ENCODE results near the gene CHPF2. TPM values are rescaled to one million over a fixed set of nuclear protein-coding genes. Genes with fewer than 3 reads are reported as not detected.

The CHPF2 gene
- total RNA-seq, 1 experiment from 2014 or later: 19.5 TPM

GRCh38 chr7:151211155-151211772 is 21.0 kb upstream of the CHPF2 start:
- Histone ChIP-seq H3K4me1 (ENCODE audit: control insufficient read depth in 1 of 2, insufficient read depth in 2 of 2, low read length in 2 of 2) (no peaks in the 10 kb centered on the region), H2AFZ (ENCODE audit: low read depth, low read length, poor library complexity, severe bottlenecking) (no peak overlapping the region), H3K36me3 (ENCODE audit: control insufficient read depth in 1 of 2, insufficient read depth in 2 of 2, low read length in 2 of 2) (peaks cover 18 to 35% of the 10 kb centered on the region in 2 experiments; a peak in 3 of 4 replicates), H3K9ac (ENCODE audit: low read length) (no peak overlapping the region), H3K4me3 (replicated peaks in 1 of 2; ENCODE audit: low read depth in 1 of 2, low read length in 2 of 2) (no peak overlapping the region), H3K9me2 (ENCODE audit: insufficient read depth) (no peaks in the 10 kb centered on the region), H3K79me2 (ENCODE audit: insufficient read depth, low read length) (no peaks in the 10 kb centered on the region), H3K27ac (ENCODE audit: low read depth, low read length) (no peak overlapping the region), H3K4me2 (ENCODE audit: low read length) (no peak overlapping the region), H3K27me3 (ENCODE audit: insufficient read depth, low read length) (no peaks in the 10 kb centered on the region), H4K20me1 (ENCODE audit: insufficient read depth) (no peaks in the 10 kb centered on the region), H3K9me3 (ENCODE audit: control insufficient read depth in 1 of 2, insufficient read depth in 1 of 2, low read depth in 1 of 2, low read length in 2 of 2) (no peaks in the 10 kb centered on the region)
- peak; percentile 18; the same call in 1 of the 2 replicates for ATAC-seq
- ChIA-PET CTCF (no interaction called here), POLR2A (interaction anchor here (1.2 kb wide), 1 partner anchor 16 kb away, joined by 3 read pairs; no protein-coding TSS in a partner anchor), RAD21 (ENCODE audit: low non-redundant PET in 1 of 2, low total read pairs in 2 of 2, uncharacterized antibody in 2 of 2, unreplicated experiment in 2 of 2) (no interaction called here)
- TF ChIP-seq SRF (IDR thresholded peaks at IDR 0.05; ENCODE audit: low read depth) (no peak), CEBPB (IDR thresholded peaks at IDR 0.05; ENCODE audit: low read depth) (no peak)
- no TSS peak for BruUV-seq (replicated peaks)
- intact Hi-C loops (cut with micrococcal nuclease): no loop called here
- DNase-seq (ENCODE audit: low read depth, low spot score): no peak

GRCh38 chr7:151212626-151213025 is 19.7 kb upstream of the CHPF2 start:
- no peaks in the 10 kb centered on the region for H3K27me3 ChIP-seq (ENCODE audit: insufficient read depth, low read length)
- no peaks in the 10 kb centered on the region for H3K4me1 ChIP-seq (ENCODE audit: control insufficient read depth in 1 of 2, insufficient read depth in 2 of 2, low read length in 2 of 2)
- H3K4me2 ChIP-seq (ENCODE audit: low read length): no peak overlapping the region
- ChIA-PET RAD21 (ENCODE audit: low non-redundant PET in 1 of 2, low total read pairs in 2 of 2, uncharacterized antibody in 2 of 2, unreplicated experiment in 2 of 2) (no interaction called here), CTCF (no interaction called here), POLR2A (no interaction called here)
- H3K9me3 ChIP-seq (ENCODE audit: control insufficient read depth in 1 of 2, insufficient read depth in 1 of 2, low read depth in 1 of 2, low read length in 2 of 2): no peaks in the 10 kb centered on the region
- no peak overlapping the region for H3K27ac ChIP-seq (ENCODE audit: low read depth, low read length)
- H3K36me3 ChIP-seq (ENCODE audit: control insufficient read depth in 1 of 2, insufficient read depth in 2 of 2, low read length in 2 of 2): peaks cover 27 to 38% of the 10 kb centered on the region in 2 experiments; a peak in 3 of 4 replicates
- H3K4me3 ChIP-seq (replicated peaks in 1 of 2; ENCODE audit: low read depth in 1 of 2, low read length in 2 of 2): no peak overlapping the region
- BruUV-seq (replicated peaks): no TSS peak
- H3K9ac ChIP-seq (ENCODE audit: low read length): no peak overlapping the region
- intact Hi-C loops (cut with micrococcal nuclease): no loop called here
- TF ChIP-seq ELF1 (IDR thresholded peaks at IDR 0.05; ENCODE audit: borderline replicate concordance, low read depth) (no peak), SIN3A (IDR thresholded peaks at IDR 0.05; ENCODE audit: low read depth) (no peak), ZFX (IDR thresholded peaks at IDR 0.05) (no peak), CEBPB (IDR thresholded peaks at IDR 0.05; ENCODE audit: low read depth) (no peak), JUND (IDR thresholded peaks at IDR 0.05) (no peak), FOSL1 (IDR thresholded peaks at IDR 0.05; ENCODE audit: low read depth) (no peak), RAD21 (IDR thresholded peaks at IDR 0.05; ENCODE audit: low read depth) (no peak), EZH2 (IDR thresholded peaks at IDR 0.05) (no peak), ZNF274 (IDR thresholded peaks at IDR 0.05; ENCODE audit: low read depth, low read length) (no peak)
- TF ChIP-seq, protein P1, sequence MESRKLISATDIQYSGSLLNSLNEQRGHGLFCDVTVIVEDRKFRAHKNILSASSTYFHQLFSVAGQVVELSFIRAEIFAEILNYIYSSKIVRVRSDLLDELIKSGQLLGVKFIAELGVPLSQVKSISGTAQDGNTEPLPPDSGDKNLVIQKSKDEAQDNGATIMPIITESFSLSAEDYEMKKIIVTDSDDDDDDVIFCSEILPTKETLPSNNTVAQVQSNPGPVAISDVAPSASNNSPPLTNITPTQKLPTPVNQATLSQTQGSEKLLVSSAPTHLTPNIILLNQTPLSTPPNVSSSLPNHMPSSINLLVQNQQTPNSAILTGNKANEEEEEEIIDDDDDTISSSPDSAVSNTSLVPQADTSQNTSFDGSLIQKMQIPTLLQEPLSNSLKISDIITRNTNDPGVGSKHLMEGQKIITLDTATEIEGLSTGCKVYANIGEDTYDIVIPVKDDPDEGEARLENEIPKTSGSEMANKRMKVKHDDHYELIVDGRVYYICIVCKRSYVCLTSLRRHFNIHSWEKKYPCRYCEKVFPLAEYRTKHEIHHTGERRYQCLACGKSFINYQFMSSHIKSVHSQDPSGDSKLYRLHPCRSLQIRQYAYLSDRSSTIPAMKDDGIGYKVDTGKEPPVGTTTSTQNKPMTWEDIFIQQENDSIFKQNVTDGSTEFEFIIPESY (IDR thresholded peaks at IDR 0.05; ENCODE audit: extremely low read depth, insufficient replicate concordance, low read length): no peak
- no peaks in the 10 kb centered on the region for H4K20me1 ChIP-seq (ENCODE audit: insufficient read depth)
- no peaks in the 10 kb centered on the region for H3K79me2 ChIP-seq (ENCODE audit: insufficient read depth, low read length)
- H3K9me2 ChIP-seq (ENCODE audit: insufficient read depth): no peaks in the 10 kb centered on the region
- DNase-seq (ENCODE audit: low read depth, low spot score) (no peak), ATAC-seq (no peak)
- no peak overlapping the region for H2AFZ ChIP-seq (ENCODE audit: low read depth, low read length, poor library complexity, severe bottlenecking)

Data from HCT116 (cell line).